Fibroblast of lung (primary cell): ENCODE data around the gene TP73. TPM values are rescaled to one million over a fixed set of nuclear protein-coding genes. Genes with fewer than 3 reads are reported as not detected.

Source experiments
- DNase-seq, 2 donors: peaks; one replicate each; pipeline versions ENCODE4 v3.0.0 to v3.0.0-alpha.2; 2010; ENCODE audit warnings: low read depth in 2 of 2
- H2AFZ ChIP-seq: 2 replicates; pipeline ENCODE4 v1.5.1; 2012; ENCODE audit warnings: low read length, control low read depth, inconsistent platforms
- H3K27ac ChIP-seq: 2 replicates; pipeline ENCODE4 v1.5.1; 2011; ENCODE audit warnings: low read length, control low read depth; ENCODE audit not compliant: insufficient read depth
- H3K27me3 ChIP-seq: 2 replicates; pipeline ENCODE4 v1.5.1; 2011; ENCODE audit warnings: mild to moderate bottlenecking, low read length; ENCODE audit not compliant: control insufficient read depth, insufficient read depth
- H3K36me3 ChIP-seq: 2 replicates; pipeline ENCODE4 v1.5.1; 2011; ENCODE audit warnings: low read length; ENCODE audit not compliant: control insufficient read depth, insufficient read depth
- H3K4me1 ChIP-seq: 2 replicates; pipeline ENCODE4 v1.5.1; 2011; ENCODE audit warnings: low read length; ENCODE audit not compliant: control insufficient read depth, insufficient read depth; ENCODE audit errors: extremely low read depth
- H3K4me2 ChIP-seq: 2 replicates; pipeline ENCODE4 v1.5.1; 2011; ENCODE audit warnings: low read length, control low read depth; ENCODE audit not compliant: insufficient read depth; ENCODE audit errors: extremely low read depth
- H3K4me3 ChIP-seq, 4 experiments: fragments of 200-600 bp in 1 of 4; sonication (generic) in 1 of 4; replicated peaks in 1 of 4; 2 replicates each; pipeline ENCODE4 v1.5.1; 2011 to 2016; ENCODE audit warnings: low read length in 4 of 4, low read depth in 3 of 4, mild to moderate bottlenecking in 3 of 4, control low read depth in 2 of 4, inconsistent platforms in 1 of 4, mixed read lengths in 1 of 4; ENCODE audit not compliant: insufficient read depth in 1 of 4; ENCODE audit errors: control extremely low read depth in 1 of 4
- H3K79me2 ChIP-seq: 2 replicates; pipeline ENCODE4 v1.5.1; 2012; ENCODE audit warnings: mild to moderate bottlenecking, low read length, inconsistent platforms; ENCODE audit not compliant: control insufficient read depth, insufficient read depth
- H3K9ac ChIP-seq: 2 replicates; pipeline ENCODE4 v1.5.1; 2011; ENCODE audit warnings: mild to moderate bottlenecking, low read length, control low read depth; ENCODE audit not compliant: insufficient read depth
- H3K9me3 ChIP-seq: 2 replicates; pipeline ENCODE4 v1.5.1; 2012; ENCODE audit warnings: low read depth, low read length; ENCODE audit not compliant: control insufficient read depth, insufficient read depth
- H4K20me1 ChIP-seq: 2 replicates; pipeline ENCODE4 v1.5.1; 2011; ENCODE audit warnings: low read length; ENCODE audit not compliant: control insufficient read depth, insufficient read depth; ENCODE audit errors: extremely low read depth
- CTCF ChIP-seq, 2 donors: IDR thresholded peaks in 1 of 2; conservative IDR thresholded peaks in 1 of 2; 1 replicate in 1 of 2; 2 replicates in 1 of 2; pipeline ENCODE4 v1.5.1; 2011 to 2012; ENCODE audit warnings: low read length in 2 of 2, control low read depth in 1 of 2, inconsistent platforms in 1 of 2, low read depth in 1 of 2, mild to moderate bottlenecking in 1 of 2
- EZH2 ChIP-seq: IDR thresholded peaks from 2 replicates; pipeline ENCODE4 v1.5.1; 2012; ENCODE audit warnings: low read length, control low read depth, mild to moderate bottlenecking; ENCODE audit errors: missing control alignments
- polyA plus RNA-seq, 2 donors: library from polyadenylated mRNA; depleted of rRNA in 1 of 2; stranded (reverse) in 1 of 2; unstranded in 1 of 2; fragments of >200 nt; gene quantifications; 2 replicates each; pipeline ENCODE4 v1.2.1, GENCODE V29; 2011 to 2012; ENCODE audit warnings: missing spikeins in 1 of 2
- total RNA-seq: library from RNA; depleted of rRNA; stranded (reverse); fragments of >200 nt; gene quantifications from 2 replicates; pipeline ENCODE4 v1.2.1, GENCODE V29; 2014

The TP73 gene
- total and polyA plus RNA-seq, 2 donors (not counting 1 experiment from before 2014, with no cell fraction given): not detected

- no peaks in the 10 kb centered on the region for H3K4me1 ChIP-seq
- no peaks in the 10 kb centered on the region for H4K20me1 ChIP-seq
- no peaks in the 10 kb centered on the region for H3K27me3 ChIP-seq
- peaks cover 2% of the 10 kb centered on the region for H3K36me3 ChIP-seq
- H3K79me2 ChIP-seq: no peaks in the 10 kb centered on the region
- no peak for DNase-seq
- no peak overlapping the region for H3K9ac ChIP-seq
- TF ChIP-seq EZH2: no peak
- no peak for TF ChIP-seq CTCF (conservative IDR thresholded peaks at IDR 0.05 in 1 of 2, IDR thresholded peaks at IDR 0.05 in 1 of 2; ENCODE audit: low read depth in 1 of 2, low read length in 2 of 2)
- H3K4me3 ChIP-seq: no peak overlapping the region
- no peaks in the 10 kb centered on the region for H3K9me3 ChIP-seq
- no peak overlapping the region for H3K27ac ChIP-seq
- no peak overlapping the region for H2AFZ ChIP-seq
- no peak overlapping the region for H3K4me2 ChIP-seq
Observed at GRCh38 chr1:3731583-3732433, 79.5 kb downstream of the TP73 start.

GRCh38 chr1:3732434-3733093, 80.2 kb downstream of the TP73 start:
- H3K9ac ChIP-seq: no peak overlapping the region
- TF ChIP-seq CTCF (conservative IDR thresholded peaks at IDR 0.05 in 1 of 2, IDR thresholded peaks at IDR 0.05 in 1 of 2; ENCODE audit: low read depth in 1 of 2, low read length in 2 of 2) (no peak), EZH2 (no peak)
- H3K36me3 ChIP-seq: peaks cover 2% of the 10 kb centered on the region
- no peaks in the 10 kb centered on the region for H3K27me3 ChIP-seq
- H3K4me1 ChIP-seq: no peaks in the 10 kb centered on the region
- H3K27ac ChIP-seq: no peak overlapping the region
- no peak overlapping the region for H3K4me2 ChIP-seq
- H2AFZ ChIP-seq: peak overlapping the region; percentile 4
- H3K79me2 ChIP-seq: no peaks in the 10 kb centered on the region
- H3K4me3 ChIP-seq: no peak overlapping the region
- no peaks in the 10 kb centered on the region for H3K9me3 ChIP-seq
- H4K20me1 ChIP-seq: no peaks in the 10 kb centered on the region
- DNase-seq: peak in 1 of 2 donors; percentile 23

- Histone ChIP-seq H3K4me3 (no peak overlapping the region), H3K4me1 (no peaks in the 10 kb centered on the region), H3K27me3 (no peaks in the 10 kb centered on the region), H4K20me1 (no peaks in the 10 kb centered on the region), H3K9me3 (no peaks in the 10 kb centered on the region), H3K4me2 (no peak overlapping the region), H3K9ac (no peak overlapping the region), H3K27ac (no peak overlapping the region), H3K36me3 (peaks cover 4% of the 10 kb centered on the region), H3K79me2 (no peaks in the 10 kb centered on the region), H2AFZ (peak overlapping the region; percentile 4)
- TF ChIP-seq EZH2: no peak
- TF ChIP-seq CTCF (conservative IDR thresholded peaks at IDR 0.05 in 1 of 2, IDR thresholded peaks at IDR 0.05 in 1 of 2; ENCODE audit: low read depth in 1 of 2, low read length in 2 of 2): no peak
- DNase-seq: no peak
Observed at GRCh38 chr1:3733094-3733882, 81.0 kb downstream of the TP73 start.
